ENCODE data around the gene UBXN7.
"Not testable (repeated sequence)": the region's sequence is repeated elsewhere in the genome, so short reads cannot be mapped to it uniquely, and the experiment has no call there.

The UBXN7 gene

GRCh38 chr3:196432137-196432879, at the start of gene UBXN7:
UBXN7 (minus strand) TSS chr3:196432427; CDS start chr3:196432399, 28 bp downstream.
- peak; percentile 91 to 98 for DNase-seq

- DNase-seq: no peak
Observed at GRCh38 chr3:196477678-196478077, 45.5 kb upstream of the UBXN7 start.

- DNase-seq: no peak
Observed at GRCh38 chr3:196472286-196472685, 40.1 kb upstream of the UBXN7 start.

- DNase-seq: no peak
Observed at GRCh38 chr3:196471551-196471950, 39.3 kb upstream of the UBXN7 start.

GRCh38 chr3:196470182-196470581, 38.0 kb upstream of the UBXN7 start:
- DNase-seq: not testable (repeated sequence)

- no peak for DNase-seq
Observed at GRCh38 chr3:196463804-196464203, 31.6 kb upstream of the UBXN7 start.

- no peak for DNase-seq
Observed at GRCh38 chr3:196463478-196463756, 31.2 kb upstream of the UBXN7 start.

GRCh38 chr3:196462680-196463477, 30.7 kb upstream of the UBXN7 start:
- DNase-seq: not testable (repeated sequence)

GRCh38 chr3:196458063-196458462, 25.8 kb upstream of the UBXN7 start:
- DNase-seq: no peak

- DNase-seq: not testable (repeated sequence)
Observed at GRCh38 chr3:196457470-196457869, 25.2 kb upstream of the UBXN7 start.

- no peak for DNase-seq
Observed at GRCh38 chr3:196454935-196455334, 22.7 kb upstream of the UBXN7 start.

- DNase-seq: not testable (repeated sequence)
Observed at GRCh38 chr3:196445391-196445790, 13.2 kb upstream of the UBXN7 start.

- DNase-seq: no peak
Observed at GRCh38 chr3:196444500-196444894, 12.3 kb upstream of the UBXN7 start.

- DNase-seq: no peak
Observed at GRCh38 chr3:196440696-196441095, 8.5 kb upstream of the UBXN7 start.

GRCh38 chr3:196440041-196440537, 7.9 kb upstream of the UBXN7 start:
- no peak for DNase-seq

- DNase-seq: no peak
Observed at GRCh38 chr3:196431181-196432136, 768 bp downstream of the UBXN7 start.

GRCh38 chr3:196428041-196428440, 4.2 kb downstream of the UBXN7 start:
- DNase-seq: no peak

- DNase-seq: not testable (repeated sequence)
Observed at GRCh38 chr3:196424421-196424820, 7.8 kb downstream of the UBXN7 start.

- DNase-seq: no peak
Observed at GRCh38 chr3:196423044-196423781, 9.0 kb downstream of the UBXN7 start.

- DNase-seq: not testable (repeated sequence)
Observed at GRCh38 chr3:196421668-196422067, 10.6 kb downstream of the UBXN7 start.

- DNase-seq: no peak
Observed at GRCh38 chr3:196419386-196419785, 12.8 kb downstream of the UBXN7 start.

- no peak for DNase-seq
Observed at GRCh38 chr3:196418601-196419000, 13.6 kb downstream of the UBXN7 start.

All from stimulated activated CD4-positive, alpha-beta T cell treated with anti-CD3 and anti-CD28 coated beads, Interleukin-4, amount 100 ng/mL, for 4 hours (primary cell).